ENCODE data around the gene MKRN2. TPM values are rescaled to one million over a fixed set of nuclear protein-coding genes. Genes with fewer than 3 reads are reported as not detected.
A peak's percentile ranks its signal among the peaks of the same experiment; 100 is the strongest.

Gene MKRN2, protein sequence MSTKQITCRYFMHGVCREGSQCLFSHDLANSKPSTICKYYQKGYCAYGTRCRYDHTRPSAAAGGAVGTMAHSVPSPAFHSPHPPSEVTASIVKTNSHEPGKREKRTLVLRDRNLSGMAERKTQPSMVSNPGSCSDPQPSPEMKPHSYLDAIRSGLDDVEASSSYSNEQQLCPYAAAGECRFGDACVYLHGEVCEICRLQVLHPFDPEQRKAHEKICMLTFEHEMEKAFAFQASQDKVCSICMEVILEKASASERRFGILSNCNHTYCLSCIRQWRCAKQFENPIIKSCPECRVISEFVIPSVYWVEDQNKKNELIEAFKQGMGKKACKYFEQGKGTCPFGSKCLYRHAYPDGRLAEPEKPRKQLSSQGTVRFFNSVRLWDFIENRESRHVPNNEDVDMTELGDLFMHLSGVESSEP
- total RNA-seq: 10 to 100 TPM; 24.7 to 30.5 TPM

DNA sequence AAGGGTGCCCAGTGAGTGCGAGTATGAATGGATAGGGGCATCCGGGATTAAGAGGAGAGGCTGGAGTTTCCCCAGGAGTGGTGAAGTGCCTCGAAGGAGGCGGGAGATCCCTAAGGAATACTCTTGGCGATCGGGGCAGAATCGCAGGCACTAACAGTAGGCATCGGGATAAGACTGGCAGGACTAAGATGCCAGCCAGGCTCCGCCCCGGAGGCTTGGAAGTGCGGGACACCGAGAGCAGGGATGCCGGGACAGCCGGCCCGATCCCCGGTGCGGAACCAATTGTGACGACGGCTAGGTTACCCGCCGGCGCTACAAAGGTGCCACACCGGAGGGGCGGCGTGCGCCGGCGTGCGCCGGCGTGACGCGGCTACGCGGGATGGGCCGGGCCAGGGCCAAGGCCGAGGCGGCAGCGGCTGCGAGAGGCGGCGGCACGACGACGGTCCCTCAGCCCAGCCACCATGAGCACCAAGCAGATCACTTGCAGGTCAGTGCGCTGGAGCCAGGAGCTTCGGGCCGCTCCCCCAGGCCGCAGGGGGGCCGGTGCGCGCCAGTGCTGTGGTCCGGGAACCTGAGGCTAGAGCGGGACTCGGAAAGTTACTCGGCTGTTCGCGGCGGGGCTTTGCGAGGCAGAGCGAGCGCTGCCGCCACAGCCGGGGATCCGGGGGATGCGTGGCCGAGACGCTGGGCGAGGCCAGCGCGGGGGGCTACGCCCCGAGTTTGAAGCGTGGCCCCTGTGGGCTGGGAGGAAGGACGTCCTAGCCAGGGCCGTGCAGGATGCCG is at the start of gene MKRN2:
Gene MKRN2, plus strand, starts transcription at position 398 of the 783 bp plus-strand sequence. Its CDS starts 64 bp downstream, at position 462.
- H3K27me3 ChIP-seq: no peaks in the 10 kb centered on the region
- H3K4me3 ChIP-seq: peak within 1 kb of the TSS; percentile 77 to 98
- peak within 1 kb of the TSS; percentile 92 to 98 for H3K27ac ChIP-seq
- TF ChIP-seq CTCF (IDR thresholded peaks at IDR 0.05): no peak
- H3K36me3 ChIP-seq: no peaks in the 10 kb centered on the region
- DNase-seq (ENCODE audit: low spot score): peak; percentile 92
- H3K9me3 ChIP-seq: no peaks in the 10 kb centered on the region
- peaks cover 0 to 60% of the 10 kb centered on the region in 2 donors for H3K4me1 ChIP-seq

- H3K36me3 ChIP-seq: peaks cover 36% of the 10 kb centered on the region
- H3K4me3 ChIP-seq: no peak overlapping the region
These were observed 49.2 kb upstream of the MKRN2 start for GRCh38 chr3:12507591-12508281.

GRCh38 chr3:12508291-12508700 is 48.6 kb upstream of the MKRN2 start:
- Histone ChIP-seq H3K4me1 (peaks cover 0 to 15% of the 10 kb centered on the region in 2 donors), H3K4me3 (no peak overlapping the region), H3K36me3 (peaks cover 31% of the 10 kb centered on the region), H3K27ac (peak overlapping the region; percentile 9 to 62), H3K9me3 (no peaks in the 10 kb centered on the region), H3K27me3 (no peaks in the 10 kb centered on the region)
- no peak for TF ChIP-seq CTCF (IDR thresholded peaks at IDR 0.05)
- DNase-seq (ENCODE audit: low spot score): peak; percentile 62

More at GRCh38 chr3:12507591-12508281, 49.2 kb upstream of the MKRN2 start:
- Histone ChIP-seq H3K4me1 (peaks cover 0 to 9% of the 10 kb centered on the region in 2 donors), H3K27me3 (no peaks in the 10 kb centered on the region), H3K9me3 (no peaks in the 10 kb centered on the region), H3K27ac (peak overlapping the region; percentile 9 to 62)
- no peak for DNase-seq (ENCODE audit: low spot score)
- TF ChIP-seq CTCF (IDR thresholded peaks at IDR 0.05): no peak

GRCh38 chr3:12509466-12509865 is 47.4 kb upstream of the MKRN2 start:
- Histone ChIP-seq H3K27me3 (no peaks in the 10 kb centered on the region), H3K4me1 (peaks cover 0 to 26% of the 10 kb centered on the region in 2 donors), H3K9me3 (no peaks in the 10 kb centered on the region), H3K27ac (no peak overlapping the region), H3K4me3 (no peak overlapping the region), H3K36me3 (peaks cover 19% of the 10 kb centered on the region)
- no peak for TF ChIP-seq CTCF (IDR thresholded peaks at IDR 0.05)
- no peak for DNase-seq (ENCODE audit: low spot score)

DNA sequence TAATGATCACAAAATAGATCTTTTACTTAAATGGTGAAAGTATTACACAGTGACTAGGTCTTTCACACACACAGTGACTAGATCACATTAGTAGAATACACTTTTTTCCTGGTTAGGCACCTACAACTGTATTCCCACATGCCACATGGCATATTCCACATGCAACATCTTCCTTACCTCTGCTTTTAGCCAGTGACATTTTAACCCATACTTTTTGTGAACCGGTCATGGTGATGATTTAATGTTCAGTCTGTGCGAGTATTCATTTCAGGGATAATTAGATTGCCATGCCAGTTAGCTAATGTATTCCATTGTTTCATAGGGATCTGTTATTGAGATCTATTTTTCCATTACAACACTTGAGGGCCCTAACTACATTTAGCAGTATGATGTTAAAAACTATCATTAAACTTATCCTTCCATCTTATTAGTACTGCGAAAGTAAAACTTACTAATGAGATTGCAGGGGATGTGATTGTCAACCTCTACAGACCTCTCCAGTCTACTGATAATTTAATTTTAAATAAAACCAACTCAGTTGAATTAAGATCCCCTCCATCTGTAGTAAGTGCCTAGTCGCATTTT is 44.3 kb upstream of the MKRN2 start:
- Histone ChIP-seq H3K27ac (no peak overlapping the region), H3K36me3 (peaks cover 5% of the 10 kb centered on the region)

More for the DNA sequence above, 44.3 kb upstream of the MKRN2 start:
- no peaks in the 10 kb centered on the region for H3K9me3 ChIP-seq
- H3K27me3 ChIP-seq: no peaks in the 10 kb centered on the region
- peaks cover 0 to 36% of the 10 kb centered on the region in 2 donors for H3K4me1 ChIP-seq
- no peak for TF ChIP-seq CTCF (IDR thresholded peaks at IDR 0.05)
- no peak for DNase-seq (ENCODE audit: low spot score)
- no peak overlapping the region for H3K4me3 ChIP-seq

Data from right atrium auricular region (tissue), 2 donors.